ENCODE measurements around the gene PRRG2.
"Not testable (repeated sequence)": the region's sequence is repeated elsewhere in the genome, so short reads cannot be mapped to it uniquely, and the experiment has no call there.

PRRG2 gene

GRCh38 chr19:49624967-49625910 lies 44.1 kb downstream of the PRRG2 start:
- no peaks in the 10 kb centered on the region for H3K27me3 Mint-ChIP-seq
- no peak overlapping the region for H3K4me3 Mint-ChIP-seq
- H3K27ac Mint-ChIP-seq: peak overlapping the region; percentile 14
- no peaks in the 10 kb centered on the region for H3K9me3 Mint-ChIP-seq
- H3K4me1 Mint-ChIP-seq: peaks cover 0 to 3% of the 10 kb centered on the region in 2 donors
- DNase-seq (no peak), ATAC-seq (replicated peaks) (no peak)
- peaks cover 43 to 70% of the 10 kb centered on the region in 2 donors for H3K36me3 Mint-ChIP-seq

GRCh38 chr19:49626226-49626625 lies 45.1 kb downstream of the PRRG2 start:
- ATAC-seq (replicated peaks) (no peak), DNase-seq (no peak)
- Mint-ChIP-seq H3K4me3 (no peak overlapping the region), H3K9me3 (no peaks in the 10 kb centered on the region), H3K36me3 (peaks cover 42 to 65% of the 10 kb centered on the region in 2 donors), H3K4me1 (peaks cover 0 to 7% of the 10 kb centered on the region in 2 donors), H3K27me3 (no peaks in the 10 kb centered on the region), H3K27ac (no peak overlapping the region)

GRCh38 chr19:49629659-49630058 lies 48.5 kb downstream of the PRRG2 start:
- Mint-ChIP-seq H3K4me1 (peaks cover 0 to 4% of the 10 kb centered on the region in 2 donors), H3K27ac (no peak overlapping the region), H3K36me3 (peaks cover 17 to 35% of the 10 kb centered on the region in 2 donors), H3K9me3 (no peaks in the 10 kb centered on the region), H3K4me3 (no peak overlapping the region), H3K27me3 (no peaks in the 10 kb centered on the region)
- DNase-seq: no peak
- no peak for ATAC-seq (replicated peaks)

GRCh38 chr19:49631014-49631588 lies 50.0 kb downstream of the PRRG2 start:
- Mint-ChIP-seq H3K36me3 (peaks cover 11 to 26% of the 10 kb centered on the region in 2 donors), H3K4me1 (peaks cover 0 to 7% of the 10 kb centered on the region in 2 donors), H3K9me3 (no peaks in the 10 kb centered on the region), H3K27me3 (no peaks in the 10 kb centered on the region), H3K4me3 (no peak overlapping the region), H3K27ac (peak overlapping the region; percentile 59)
- ATAC-seq (replicated peaks) (no peak), DNase-seq (no peak)

- Mint-ChIP-seq H3K4me1 (peaks cover 0 to 7% of the 10 kb centered on the region in 2 donors), H3K27ac (peak overlapping the region; percentile 47), H3K27me3 (no peaks in the 10 kb centered on the region), H3K9me3 (no peaks in the 10 kb centered on the region), H3K4me3 (no peak overlapping the region), H3K36me3 (peaks cover 11 to 21% of the 10 kb centered on the region in 2 donors)
- ATAC-seq (replicated peaks): no peak
- DNase-seq: no peak
Measured at GRCh38 chr19:49631610-49632192, 50.6 kb downstream of the PRRG2 start.

GRCh38 chr19:49632576-49632975 lies 51.5 kb downstream of the PRRG2 start:
- ATAC-seq (replicated peaks) (no peak), DNase-seq (no peak)
- Mint-ChIP-seq H3K9me3 (no peaks in the 10 kb centered on the region), H3K27me3 (no peaks in the 10 kb centered on the region), H3K36me3 (peaks cover 5 to 12% of the 10 kb centered on the region in 2 donors), H3K4me3 (no peak overlapping the region), H3K4me1 (peaks cover under 1 to 7% of the 10 kb centered on the region in 2 donors), H3K27ac (peak overlapping the region; percentile 70)

GRCh38 chr19:49633273-49633672 lies 52.2 kb downstream of the PRRG2 start:
- H3K4me3 Mint-ChIP-seq; ATAC-seq (replicated peaks); H3K36me3 Mint-ChIP-seq; H3K27ac Mint-ChIP-seq; H3K9me3 Mint-ChIP-seq; DNase-seq; H3K27me3 Mint-ChIP-seq: not testable (repeated sequence)
- H3K4me1 Mint-ChIP-seq: peaks cover 8 to 10% of the 10 kb centered on the region in 2 donors

GRCh38 chr19:49635530-49636232 lies 54.6 kb downstream of the PRRG2 start:
- peaks cover 23 to 26% of the 10 kb centered on the region in 2 donors for H3K4me1 Mint-ChIP-seq
- H3K4me3 Mint-ChIP-seq: no peak overlapping the region
- H3K27me3 Mint-ChIP-seq: no peaks in the 10 kb centered on the region
- ATAC-seq (replicated peaks) (no peak), DNase-seq (no peak)
- H3K9me3 Mint-ChIP-seq: no peaks in the 10 kb centered on the region
- H3K36me3 Mint-ChIP-seq: peaks cover 0 to 2% of the 10 kb centered on the region in 2 donors
- peak overlapping the region; percentile 32 for H3K27ac Mint-ChIP-seq

GRCh38 chr19:49636233-49636932 lies 55.3 kb downstream of the PRRG2 start:
- Mint-ChIP-seq H3K27ac (peak overlapping the region; percentile 32), H3K4me1 (peaks cover 22 to 30% of the 10 kb centered on the region in 2 donors), H3K36me3 (peaks cover 0 to 5% of the 10 kb centered on the region in 2 donors), H3K27me3 (no peaks in the 10 kb centered on the region), H3K4me3 (no peak overlapping the region), H3K9me3 (no peaks in the 10 kb centered on the region)
- ATAC-seq (replicated peaks) (no peak), DNase-seq (no peak)

- no peaks in the 10 kb centered on the region for H3K9me3 Mint-ChIP-seq
- H3K36me3 Mint-ChIP-seq: peaks cover 4 to 10% of the 10 kb centered on the region in 2 donors
- H3K4me3 Mint-ChIP-seq: peak overlapping the region; percentile 61 to 80
- no peak for ATAC-seq (replicated peaks)
- no peaks in the 10 kb centered on the region for H3K27me3 Mint-ChIP-seq
- DNase-seq: no peak
- H3K27ac Mint-ChIP-seq: peak overlapping the region; percentile 87
- H3K4me1 Mint-ChIP-seq: peaks cover 28 to 37% of the 10 kb centered on the region in 2 donors
Measured at GRCh38 chr19:49637821-49638738, 57.0 kb downstream of the PRRG2 start.

- Mint-ChIP-seq H3K27me3 (no peaks in the 10 kb centered on the region), H3K4me1 (peaks cover 40 to 49% of the 10 kb centered on the region in 2 donors), H3K27ac (peak overlapping the region; percentile 88), H3K4me3 (peak overlapping the region; percentile 95 to 98), H3K9me3 (no peaks in the 10 kb centered on the region), H3K36me3 (peaks cover 9 to 20% of the 10 kb centered on the region in 2 donors)
- ATAC-seq (replicated peaks) (no peak), DNase-seq (no peak)
Measured at GRCh38 chr19:49639401-49640112, 58.4 kb downstream of the PRRG2 start.

GRCh38 chr19:49640113-49640898 lies 59.2 kb downstream of the PRRG2 start, which contains the start of gene RRAS:
Gene RRAS, minus strand, starts transcription at chr19:49640143. Its CDS starts 45 bp downstream, at chr19:49640098.
- Mint-ChIP-seq H3K4me3 (peak within 1 kb of the TSS; percentile 95 to 98), H3K4me1 (peaks cover 43 to 54% of the 10 kb centered on the region in 2 donors), H3K27me3 (no peaks in the 10 kb centered on the region), H3K9me3 (no peaks in the 10 kb centered on the region), H3K27ac (peak within 1 kb of the TSS; percentile 99), H3K36me3 (peaks cover 13 to 24% of the 10 kb centered on the region in 2 donors)
- peak; percentile 99 for DNase-seq
- peak; percentile 72 to 73 for ATAC-seq (replicated peaks)

Measured in stimulated activated naive B cell treated with anti-CD40 and anti-IgM and Interleukin-4, amounts not matched to agents 10 μg/mL and 1 μg/mL and 100 μg/mL, for 72 hours (primary cell).